Measurements from ENCODE around the gene AKAP13.

DNA sequence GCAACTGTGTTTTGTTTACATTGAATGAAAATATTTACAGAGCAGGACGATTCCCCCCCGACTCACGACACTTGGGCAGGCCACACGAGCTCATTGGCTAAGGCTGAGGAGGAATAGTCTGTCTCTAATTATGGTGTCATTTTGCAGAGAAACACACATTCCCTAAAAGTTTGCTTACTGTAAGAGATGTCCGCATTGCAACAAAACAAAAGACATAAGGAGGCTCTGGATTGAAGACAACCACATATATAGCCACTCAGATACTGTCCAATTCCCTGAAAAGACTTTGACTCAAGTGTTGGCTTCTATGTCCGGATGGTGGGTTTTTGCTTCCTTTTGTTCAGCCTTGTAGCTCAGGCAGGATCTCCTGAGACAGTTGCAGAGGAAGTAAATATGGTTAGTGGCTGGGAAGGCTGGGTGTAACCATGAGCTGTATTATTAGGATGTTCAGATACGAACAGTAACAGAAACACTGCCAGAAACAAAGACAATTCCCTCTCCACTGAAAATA lies 243.9 kb downstream of the AKAP13 start:
- TF ChIP-seq POLR2AphosphoS5 (IDR thresholded peaks at IDR 0.05; ENCODE audit: low read depth, low read length) (no peak), POLR2A (IDR thresholded peaks at IDR 0.05; ENCODE audit: low read depth, low read length) (no peak)

Data from GM12891 (cell line).